MM.1S (cell line): ENCODE measurements around the gene SUSD1.

Experiments
- CTCF ChIP-seq: fragments of 300-600 bp; sonication (generic); IDR thresholded peaks from 2 replicates; pipeline ENCODE4 v1.5.1; 2016; ENCODE audit warnings: antibody characterized with exemption, low read length, mixed read lengths
- EZH2 ChIP-seq: fragments of 300-600 bp; sonication (generic); optimal IDR thresholded peaks from 2 replicates; pipeline ENCODE3; 2017; ENCODE audit warnings: low read depth, mild to moderate bottlenecking, antibody characterized with exemption, low read length, mixed read lengths
- EZH2phosphoT487 ChIP-seq: fragments of 300-600 bp; sonication (generic); IDR thresholded peaks from 2 replicates; pipeline ENCODE4 v1.6.1; 2018; ENCODE audit warnings: antibody characterized with exemption, low read length

- TF ChIP-seq CTCF: no peak
- no peak for TF ChIP-seq EZH2
- no peak for TF ChIP-seq EZH2phosphoT487
Measured at GRCh38 chr9:112203536-112203935, 28.4 kb upstream of the SUSD1 start.
